ENCODE results near the gene PTDSS2. TPM values are rescaled to one million over a fixed set of nuclear protein-coding genes. Genes with fewer than 3 reads are reported as not detected.
A peak's percentile ranks its signal among the peaks of the same experiment; 100 is the strongest.

Gene PTDSS2
- total and polyA plus RNA-seq, 9 of the 15 experiments (the other 6 are each of a cell fraction or from before 2014, with no cell fraction given), result 0.45 to 53.9 (median 17.2) TPM

- TF ChIP-seq NEUROD1 (IDR thresholded peaks at IDR 0.05; ENCODE audit: borderline replicate concordance, low read depth, low read length, partially characterized antibody) (no peak), ARID3B (CRISPR knock-in tag; IDR thresholded peaks at IDR 0.05; ENCODE audit: borderline replicate concordance) (no peak), ZNF436 (CRISPR knock-in tag; IDR thresholded peaks at IDR 0.05) (no peak), SRSF7 (optimal IDR thresholded peaks at IDR 0.05; ENCODE audit: low read depth, low read length) (no peak), REST (IDR thresholded peaks at IDR 0.05; ENCODE audit: borderline replicate concordance) (peak; percentile 72; the same call in 1 of the 2 replicates), REST (CRISPR knock-in tag; IDR thresholded peaks at IDR 0.05; ENCODE audit: low read depth) (no peak), XRCC5 (IDR thresholded peaks at IDR 0.05; ENCODE audit: low read depth, low read length) (peak; percentile 70; the same call in 1 of the 2 replicates), MLLT1 (IDR thresholded peaks at IDR 0.05) (no peak), HDAC2 (IDR thresholded peaks at IDR 0.05) (peak; percentile 73), ZNF75A (CRISPR knock-in tag; IDR thresholded peaks at IDR 0.05) (0 out of 2 replicates have a peak, but pooled peaks have one; percentile 33), BMI1 (IDR thresholded peaks at IDR 0.05; ENCODE audit: low read length) (no peak), CREM (IDR thresholded peaks at IDR 0.05; ENCODE audit: low read depth) (peak; percentile 73), GATAD2B (IDR thresholded peaks at IDR 0.05; ENCODE audit: borderline replicate concordance) (no peak), KLF10 (CRISPR knock-in tag; IDR thresholded peaks at IDR 0.05) (no peak), NR0B1 (IDR thresholded peaks at IDR 0.05; ENCODE audit: partially characterized antibody) (no peak), RBM25 (IDR thresholded peaks at IDR 0.05; ENCODE audit: low read depth, low read length, severe bottlenecking) (no peak)
Measured at GRCh38 chr11:447923-448731, 2.0 kb upstream of the PTDSS2 start (continued).
